Bronchial epithelial cell (primary cell): ENCODE data around the gene ACY1. TPM values are rescaled to one million over a fixed set of nuclear protein-coding genes. Genes with fewer than 3 reads are reported as not detected.

Source experiments
- DNase-seq: peaks from one replicate; pipeline ENCODE4 v3.0.0-alpha.2; 2010; ENCODE audit warnings: low read depth
- FAIRE-seq: peaks from 2 replicates; lab custom pipeline; 2011; peaks lifted over from hg19 to GRCh38; lab: Jason Lieb, UNC
- H3K27me3 ChIP-seq: 2 replicates; pipeline ENCODE4 v1.5.1; 2011; ENCODE audit warnings: low read length; ENCODE audit not compliant: control insufficient read depth, insufficient read depth
- H3K36me3 ChIP-seq: 2 replicates; pipeline ENCODE4 v1.5.1; 2011; ENCODE audit warnings: low read length; ENCODE audit not compliant: control insufficient read depth, insufficient read depth
- H3K4me3 ChIP-seq: 2 replicates; pipeline ENCODE4 v1.5.1; 2011; ENCODE audit warnings: mild to moderate bottlenecking, low read depth, low read length, control low read depth
- CTCF ChIP-seq: IDR thresholded peaks from 2 replicates; pipeline ENCODE4 v1.5.1; 2011; ENCODE audit warnings: mild to moderate bottlenecking, moderate library complexity, low read length, control low read depth, inconsistent platforms; ENCODE audit not compliant: insufficient read depth, severe bottlenecking
- total RNA-seq: library from RNA; depleted of rRNA; stranded (reverse); fragments of >200 nt; gene quantifications from 2 replicates; pipeline ENCODE4 v1.2.1, GENCODE V29; 2014

Gene ACY1
- total RNA-seq, 1 donor from 2014 or later, result 69.2 TPM

DNA sequence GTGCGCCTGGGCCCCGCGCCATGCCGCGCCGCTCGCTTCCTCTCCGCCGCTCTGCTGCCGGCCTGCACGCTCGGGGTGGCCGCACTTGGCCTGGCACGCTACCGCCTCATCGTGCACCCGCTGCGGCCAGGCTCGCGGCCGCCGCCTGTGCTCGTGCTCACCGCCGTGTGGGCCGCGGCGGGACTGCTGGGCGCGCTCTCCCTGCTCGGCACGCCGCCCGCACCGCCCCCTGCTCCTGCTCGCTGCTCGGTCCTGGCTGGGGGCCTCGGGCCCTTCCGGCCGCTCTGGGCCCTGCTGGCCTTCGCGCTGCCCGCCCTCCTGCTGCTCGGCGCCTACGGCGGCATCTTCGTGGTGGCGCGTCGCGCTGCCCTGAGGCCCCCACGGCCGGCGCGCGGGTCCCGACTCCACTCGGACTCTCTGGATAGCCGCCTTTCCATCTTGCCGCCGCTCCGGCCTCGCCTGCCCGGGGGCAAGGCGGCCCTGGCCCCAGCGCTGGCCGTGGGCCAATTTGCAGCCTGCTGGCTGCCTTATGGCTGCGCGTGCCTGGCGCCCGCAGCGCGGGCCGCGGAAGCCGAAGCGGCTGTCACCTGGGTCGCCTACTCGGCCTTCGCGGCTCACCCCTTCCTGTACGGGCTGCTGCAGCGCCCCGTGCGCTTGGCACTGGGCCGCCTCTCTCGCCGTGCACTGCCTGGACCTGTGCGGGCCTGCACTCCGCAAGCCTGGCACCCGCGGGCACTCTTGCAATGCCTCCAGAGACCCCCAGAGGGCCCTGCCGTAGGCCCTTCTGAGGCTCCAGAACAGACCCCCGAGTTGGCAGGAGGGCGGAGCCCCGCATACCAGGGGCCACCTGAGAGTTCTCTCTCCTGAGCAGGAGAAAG is 27.2 kb upstream of the ACY1 start:
- peak; percentile 74 for DNase-seq
- H3K27me3 ChIP-seq, result peaks cover 7% of the 10 kb centered on the region
- peaks cover 1% of the 10 kb centered on the region for H3K36me3 ChIP-seq
- FAIRE-seq, result no peak
- TF ChIP-seq CTCF, result peak; percentile 67
- H3K4me3 ChIP-seq, result peak overlapping the region; percentile 23

GRCh38 chr3:51957520-51958205 is 25.7 kb upstream of the ACY1 start:
- no peak for TF ChIP-seq CTCF
- H3K27me3 ChIP-seq, result peaks cover 7% of the 10 kb centered on the region
- FAIRE-seq (no peak), DNase-seq (no peak)
- no peak overlapping the region for H3K4me3 ChIP-seq
- peaks cover 1% of the 10 kb centered on the region for H3K36me3 ChIP-seq

DNA sequence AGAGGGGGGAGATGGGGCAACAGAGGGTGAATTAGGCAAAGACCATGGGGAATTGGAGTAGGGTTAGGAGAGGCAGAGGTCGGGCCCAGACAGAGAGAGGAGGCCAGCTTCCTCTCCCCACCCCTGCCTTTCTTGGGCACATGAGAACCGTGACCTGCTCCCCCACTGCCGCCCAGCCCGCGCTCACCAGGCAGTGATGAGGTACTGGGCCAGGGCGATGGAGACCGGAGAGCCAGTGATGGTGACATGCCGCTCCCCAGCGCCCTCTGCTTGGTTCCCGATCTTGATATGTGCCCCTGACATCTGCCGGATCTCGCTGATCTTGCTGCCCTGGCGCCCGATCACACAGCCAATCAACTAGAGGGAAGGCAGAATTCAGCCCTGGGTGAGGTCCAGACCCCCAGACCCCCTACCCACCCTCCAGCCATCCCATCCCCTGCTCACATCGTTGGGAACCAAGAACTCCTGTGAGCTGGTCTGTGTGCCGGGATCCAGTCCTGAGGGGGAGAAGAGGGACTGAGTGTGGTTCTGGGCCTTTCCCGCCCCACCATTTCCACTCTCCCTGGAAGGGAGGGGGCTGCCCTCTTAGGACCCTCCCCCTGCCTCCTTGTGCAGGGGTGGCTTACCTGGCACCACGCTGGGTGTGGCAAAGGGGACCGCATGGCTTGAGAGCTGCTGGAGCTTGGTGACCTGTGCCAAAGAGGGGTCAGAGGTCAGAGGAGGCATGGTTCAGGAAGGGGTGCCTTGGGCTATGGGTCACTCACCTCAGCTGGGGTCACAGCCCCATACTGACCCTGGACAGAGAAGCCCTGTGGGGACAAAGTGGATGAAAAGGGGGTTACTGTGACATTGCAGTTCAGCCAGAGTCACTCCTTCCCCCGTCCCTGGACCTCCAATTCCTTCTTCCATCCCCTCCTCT is 24.5 kb upstream of the ACY1 start:
- peaks cover 1% of the 10 kb centered on the region for H3K36me3 ChIP-seq
- peaks cover 7% of the 10 kb centered on the region for H3K27me3 ChIP-seq
- no peak overlapping the region for H3K4me3 ChIP-seq
- DNase-seq (no peak), FAIRE-seq (no peak)
- no peak for TF ChIP-seq CTCF

GRCh38 chr3:51959651-51960050 is 23.7 kb upstream of the ACY1 start:
- Histone ChIP-seq H3K27me3 (peaks cover 5% of the 10 kb centered on the region), H3K4me3 (no peak overlapping the region), H3K36me3 (peaks cover 1% of the 10 kb centered on the region)
- TF ChIP-seq CTCF, result no peak
- DNase-seq (no peak), FAIRE-seq (no peak)

- H3K36me3 ChIP-seq, result peaks cover 1% of the 10 kb centered on the region
- DNase-seq (no peak), FAIRE-seq (no peak)
- TF ChIP-seq CTCF, result no peak
- no peak overlapping the region for H3K4me3 ChIP-seq
- no peaks in the 10 kb centered on the region for H3K27me3 ChIP-seq
These were observed 22.9 kb upstream of the ACY1 start for GRCh38 chr3:51960386-51960785.
